Breast epithelium (tissue), 4 donors: ENCODE data around the gene MGAM2. TPM values are rescaled to one million over a fixed set of nuclear protein-coding genes. Genes with fewer than 3 reads are reported as not detected.

Experiments
- DNase-seq, 2 donors: peaks; one replicate each; pipeline ENCODE4 v3.0.0-alpha.2; 2019; ENCODE audit warnings: low spot score in 2 of 2
- H3K27ac ChIP-seq, 2 donors: fragments of 200-600 bp; sonication (generic) in 1 of 2; one replicate each; pipeline ENCODE4 v1.5.1; 2016 to 2019; ENCODE audit warnings: mild to moderate bottlenecking in 1 of 2
- H3K27me3 ChIP-seq, 2 donors: fragments of 200-600 bp; sonication (generic) in 1 of 2; one replicate each; pipeline versions ENCODE4 v1.5.1 to v1.6.0; 2017 to 2019; ENCODE audit warnings: control low read depth in 1 of 2, mild to moderate bottlenecking in 1 of 2
- H3K36me3 ChIP-seq: fragments of 200-600 bp; one replicate; pipeline ENCODE4 v1.5.1; 2019
- H3K4me1 ChIP-seq, 2 donors: fragments of 200-600 bp; sonication (generic); one replicate each; pipeline ENCODE4 v1.5.1; 2016 to 2019; ENCODE audit warnings: control low read depth in 1 of 2
- H3K4me3 ChIP-seq, 3 donors: fragments of 200-600 bp; sonication (generic); 1 replicate in 2 of 3; 2 replicates in 1 of 3; pipeline ENCODE4 v1.5.1; 2016 to 2019; ENCODE audit warnings: mild to moderate bottlenecking in 3 of 3, moderate library complexity in 2 of 3
- H3K9me3 ChIP-seq, 2 donors: fragments of 200-600 bp; sonication (generic) in 1 of 2; one replicate each; pipeline ENCODE4 v1.5.1; 2016 to 2019; ENCODE audit warnings: control low read depth in 1 of 2
- CTCF ChIP-seq, 3 donors: fragments of 450-650 bp; IDR thresholded peaks; one replicate each; pipeline ENCODE4 v1.5.1; 2016 to 2017; ENCODE audit warnings: antibody characterized with exemption in 3 of 3, mild to moderate bottlenecking in 3 of 3, moderate library complexity in 3 of 3
- POLR2A ChIP-seq: fragments of 450-650 bp; IDR thresholded peaks from one replicate; pipeline ENCODE4 v1.6.1; 2016; ENCODE audit warnings: antibody characterized with exemption, mild to moderate bottlenecking, moderate library complexity
- POLR2AphosphoS5 ChIP-seq, 3 donors: sonication (generic); formaldehyde crosslinking; IDR thresholded peaks; one replicate each; pipeline ENCODE4 v1.6.1; 2017; ENCODE audit warnings: antibody characterized with exemption in 3 of 3
- intact Hi-C: fragments of 100-400 bp; cut with DNase I; formaldehyde crosslinking; loops from one replicate; pipeline ENCODE4 v1.15.1; 2023; ENCODE audit warnings: low total_unique reads
- total RNA-seq, 3 donors: library from RNA; depleted of rRNA; stranded (reverse); fragments of >200 nt; gene quantifications; one replicate each; pipeline ENCODE4 v1.1.0, GENCODE V29; 2016

Gene MGAM2
- total RNA-seq, 3 donors from 2014 or later, result under 0.01 to 2.9 (median 2.3) TPM

GRCh38 chr7:142146124-142146523, 34.6 kb downstream of the MGAM2 start:
- Histone ChIP-seq H3K27ac (no peak overlapping the region), H3K36me3 (no peaks in the 10 kb centered on the region), H3K4me1 (no peaks in the 10 kb centered on the region), H3K9me3 (no peaks in the 10 kb centered on the region), H3K27me3 (no peaks in the 10 kb centered on the region), H3K4me3 (no peak overlapping the region)
- TF ChIP-seq CTCF (IDR thresholded peaks at IDR 0.05), result no peak
- no peak for TF ChIP-seq POLR2AphosphoS5 (IDR thresholded peaks at IDR 0.05)
- no peak for DNase-seq
- intact Hi-C loops, result loop anchor here (5.0 kb wide), 1 partner anchor 241 kb away; no protein-coding TSS in a partner anchor

GRCh38 chr7:142150356-142150755, 38.8 kb downstream of the MGAM2 start:
- Histone ChIP-seq H3K27me3 (no peaks in the 10 kb centered on the region), H3K4me3 (no peak overlapping the region), H3K36me3 (no peaks in the 10 kb centered on the region), H3K9me3 (no peaks in the 10 kb centered on the region), H3K4me1 (no peaks in the 10 kb centered on the region), H3K27ac (no peak overlapping the region)
- DNase-seq, result no peak
- intact Hi-C loops, result no loop called here
- TF ChIP-seq POLR2A (no peak), POLR2AphosphoS5 (IDR thresholded peaks at IDR 0.05) (no peak), CTCF (IDR thresholded peaks at IDR 0.05) (no peak)

GRCh38 chr7:142150869-142151268, 39.4 kb downstream of the MGAM2 start:
- no peak overlapping the region for H3K27ac ChIP-seq
- intact Hi-C loops, result no loop called here
- TF ChIP-seq POLR2A (no peak), CTCF (IDR thresholded peaks at IDR 0.05) (no peak), POLR2AphosphoS5 (IDR thresholded peaks at IDR 0.05) (no peak)

GRCh38 chr7:142152076-142152475, 40.6 kb downstream of the MGAM2 start:
- intact Hi-C loops, result no loop called here

More at GRCh38 chr7:142150869-142151268, 39.4 kb downstream of the MGAM2 start:
- no peaks in the 10 kb centered on the region for H3K27me3 ChIP-seq
- DNase-seq, result no peak
- no peaks in the 10 kb centered on the region for H3K9me3 ChIP-seq
- H3K4me3 ChIP-seq, result no peak overlapping the region
- H3K4me1 ChIP-seq, result no peaks in the 10 kb centered on the region
- no peaks in the 10 kb centered on the region for H3K36me3 ChIP-seq

GRCh38 chr7:142153400-142153799, 41.9 kb downstream of the MGAM2 start:
- Histone ChIP-seq H3K27ac (no peak overlapping the region), H3K36me3 (no peaks in the 10 kb centered on the region), H3K27me3 (no peaks in the 10 kb centered on the region), H3K4me3 (no peak overlapping the region), H3K4me1 (no peaks in the 10 kb centered on the region), H3K9me3 (no peaks in the 10 kb centered on the region)
- intact Hi-C loops, result no loop called here
- TF ChIP-seq POLR2A (no peak), CTCF (IDR thresholded peaks at IDR 0.05) (peak in 1 of 3 donors; percentile 15), POLR2AphosphoS5 (IDR thresholded peaks at IDR 0.05) (no peak)
- no peak for DNase-seq

More at GRCh38 chr7:142152076-142152475, 40.6 kb downstream of the MGAM2 start:
- no peak for DNase-seq
- Histone ChIP-seq H3K9me3 (no peaks in the 10 kb centered on the region), H3K4me1 (no peaks in the 10 kb centered on the region), H3K27ac (no peak overlapping the region), H3K4me3 (no peak overlapping the region), H3K36me3 (no peaks in the 10 kb centered on the region), H3K27me3 (no peaks in the 10 kb centered on the region)
- TF ChIP-seq CTCF (IDR thresholded peaks at IDR 0.05) (no peak), POLR2AphosphoS5 (IDR thresholded peaks at IDR 0.05) (no peak)
